ENCODE measurements around the gene CCDC30. TPM values are rescaled to one million over a fixed set of nuclear protein-coding genes. Genes with fewer than 3 reads are reported as not detected.
"Not testable (repeated sequence)": the region's sequence is repeated elsewhere in the genome, so short reads cannot be mapped to it uniquely, and the experiment has no call there.

Gene CCDC30
- polyA plus RNA-seq, 3 donors = 0.95 to 1.5 (median 1.2) TPM

DNA sequence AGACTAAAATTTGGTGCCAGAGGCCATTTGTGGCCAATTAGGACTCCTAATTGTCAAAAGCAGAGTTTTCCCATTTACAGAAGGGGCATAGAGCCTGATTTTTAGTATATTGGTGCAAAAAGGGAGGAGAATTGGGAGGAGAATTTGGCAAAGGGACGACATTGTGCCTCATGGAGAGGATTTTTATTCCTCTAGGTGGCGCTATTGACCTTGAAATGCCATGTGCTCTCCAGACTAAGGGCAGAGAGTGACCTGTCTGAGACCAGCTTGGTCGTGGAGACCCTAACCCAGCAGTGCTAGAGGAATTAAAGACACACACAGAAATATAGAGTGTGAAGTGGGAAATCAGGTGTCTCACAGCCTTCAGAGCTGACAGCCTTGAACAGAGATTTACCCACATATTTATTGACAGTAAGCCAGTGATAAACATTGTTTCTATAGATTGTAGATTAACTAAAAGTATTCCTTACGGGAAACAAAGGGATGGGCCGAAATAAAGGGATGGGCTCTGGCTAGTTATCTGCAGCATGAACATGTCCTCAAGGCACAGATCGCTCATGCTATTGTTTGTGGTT is 48.6 kb downstream of the CCDC30 start:
- H3K27me3 ChIP-seq (ENCODE audit: control insufficient read depth in 2 of 2, insufficient read depth in 2 of 2, low read length in 2 of 2); intact Hi-C loops (cut with micrococcal nuclease); H3K4me1 ChIP-seq (ENCODE audit: control insufficient read depth in 1 of 2, insufficient read depth in 2 of 2, low read length in 2 of 2); H4K20me1 ChIP-seq (ENCODE audit: insufficient read depth, low read length); H3K4me3 Mint-ChIP-seq; H3K27me3 Mint-ChIP-seq (ENCODE audit: low read depth in 3 of 3); H3K79me2 ChIP-seq (ENCODE audit: insufficient read depth, low read length); H3K9ac ChIP-seq (ENCODE audit: insufficient read depth, low read length, poor library complexity, severe bottlenecking); H3K27ac Mint-ChIP-seq; H3K27ac ChIP-seq (ENCODE audit: low read depth in 1 of 2, low read length in 2 of 2); H3K4me2 ChIP-seq (replicated peaks; ENCODE audit: extremely low read depth, low read length, poor library complexity, severe bottlenecking); H3K36me3 ChIP-seq (replicated peaks in 1 of 2; ENCODE audit: control insufficient read depth in 1 of 2, insufficient read depth in 2 of 2, low read length in 2 of 2); H3K4me1 Mint-ChIP-seq; H2AFZ ChIP-seq (ENCODE audit: insufficient read depth, low read depth, low read length, poor library complexity, severe bottlenecking); H3K4me3 ChIP-seq (replicated peaks in 1 of 3; ENCODE audit: low read depth in 2 of 3, low read length in 3 of 3): not testable (repeated sequence)
- whole genome bisulfite sequencing (ENCODE audit: insufficient coverage) = 81% methylated on average over 4 of the region's 6 CpGs
- peak; percentile 40 for TF ChIP-seq CTCF (IDR thresholded peaks at IDR 0.05)
- peak in 2 of 3 donors; percentile 5 to 8 for DNase-seq
- peaks cover 21 to 85% (median 67%) of the 10 kb centered on the region in 7 donors for H3K9me3 Mint-ChIP-seq
- peaks cover 54 to 62% of the 10 kb centered on the region in 2 donors for H3K9me3 ChIP-seq (replicated peaks in 1 of 2; ENCODE audit: control insufficient read depth in 1 of 2, insufficient read depth in 1 of 2, low read length in 2 of 2)
- peaks cover 0 to 24% of the 10 kb centered on the region in 2 donors for H3K36me3 Mint-ChIP-seq

DNA sequence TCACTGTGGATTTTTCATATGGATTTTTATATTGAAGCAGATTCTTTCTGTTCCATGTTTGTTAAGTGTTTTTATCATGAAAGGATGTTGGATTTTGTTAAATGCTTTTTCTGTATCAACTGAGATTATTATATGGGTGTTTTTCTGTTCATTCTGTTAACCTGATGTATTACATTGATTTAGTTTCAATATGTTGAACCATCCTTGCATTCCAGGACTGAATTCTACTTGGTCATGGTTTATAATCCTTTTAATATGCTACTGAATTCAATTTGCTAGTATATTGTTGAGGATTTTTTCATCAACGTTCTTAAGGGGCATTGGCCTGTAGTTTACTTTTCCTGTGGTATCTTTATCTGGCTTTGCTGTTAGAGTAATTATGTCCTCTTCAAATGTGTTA is 55.8 kb downstream of the CCDC30 start:
- intact Hi-C loops (cut with micrococcal nuclease) = no loop called here
- Mint-ChIP-seq H3K9me3 (peaks cover 29 to 66% (median 51%) of the 10 kb centered on the region in 7 donors), H3K36me3 (peaks cover 0 to 10% of the 10 kb centered on the region in 2 donors), H3K4me1 (no peaks in the 10 kb centered on the region), H3K27me3 (ENCODE audit: low read depth in 3 of 3) (peaks cover 0 to 2% (median 0%) of the 10 kb centered on the region in 3 donors), H3K27ac (no peak overlapping the region), H3K4me3 (no peak overlapping the region)
- H3K79me2 ChIP-seq (ENCODE audit: insufficient read depth, low read length) = no peaks in the 10 kb centered on the region
- no peaks in the 10 kb centered on the region for H3K27me3 ChIP-seq (ENCODE audit: control insufficient read depth in 2 of 2, insufficient read depth in 2 of 2, low read length in 2 of 2)
- H3K27ac ChIP-seq (ENCODE audit: low read depth in 1 of 2, low read length in 2 of 2) = no peak overlapping the region
- no peak for TF ChIP-seq CTCF (IDR thresholded peaks at IDR 0.05)
- no peak overlapping the region for H3K9ac ChIP-seq (ENCODE audit: insufficient read depth, low read length, poor library complexity, severe bottlenecking)
- no peaks in the 10 kb centered on the region for H3K36me3 ChIP-seq (replicated peaks in 1 of 2; ENCODE audit: control insufficient read depth in 1 of 2, insufficient read depth in 2 of 2, low read length in 2 of 2)
- no peaks in the 10 kb centered on the region for H3K4me1 ChIP-seq (ENCODE audit: control insufficient read depth in 1 of 2, insufficient read depth in 2 of 2, low read length in 2 of 2)
- H3K4me3 ChIP-seq (replicated peaks in 1 of 3; ENCODE audit: low read depth in 2 of 3, low read length in 3 of 3) = no peak overlapping the region
- DNase-seq = no peak
- H4K20me1 ChIP-seq (ENCODE audit: insufficient read depth, low read length) = no peaks in the 10 kb centered on the region
- no peak overlapping the region for H3K4me2 ChIP-seq (replicated peaks; ENCODE audit: extremely low read depth, low read length, poor library complexity, severe bottlenecking)
- no CpG with 5 or more reads among the region's 1 CpG for WGBS (ENCODE audit: insufficient coverage)
- H2AFZ ChIP-seq (ENCODE audit: insufficient read depth, low read depth, low read length, poor library complexity, severe bottlenecking) = no peak overlapping the region
- peaks cover 20 to 30% of the 10 kb centered on the region in 2 donors for H3K9me3 ChIP-seq (replicated peaks in 1 of 2; ENCODE audit: control insufficient read depth in 1 of 2, insufficient read depth in 1 of 2, low read length in 2 of 2)
